Skin epidermis (tissue), 12 donors: ENCODE data around the gene CACNA2D4.
"Not testable (repeated sequence)": the region's sequence is repeated elsewhere in the genome, so short reads cannot be mapped to it uniquely, and the experiment has no call there.

Source experiments
- H3K27ac ChIP-seq, 21 experiments: fragments of 200-600 bp; sonication (generic) in 11 of 21; one replicate each; pipeline ENCODE4 v1.5.0; 2020; ENCODE audit warnings: mild to moderate bottlenecking in 3 of 21, inconsistent platforms in 2 of 21, moderate library complexity in 2 of 21
- H3K4me3 ChIP-seq, 7 experiments: fragments of 200-600 bp; sonication (generic) in 2 of 7; one replicate each; pipeline ENCODE4 v1.5.0; 2020; ENCODE audit warnings: inconsistent platforms in 2 of 7, mild to moderate bottlenecking in 2 of 7, moderate library complexity in 1 of 7

The CACNA2D4 gene

GRCh38 chr12:1827826-1828805, 90.3 kb downstream of the CACNA2D4 start:
- Histone ChIP-seq H3K27ac (no peak overlapping the region), H3K4me3 (no peak overlapping the region)

DNA sequence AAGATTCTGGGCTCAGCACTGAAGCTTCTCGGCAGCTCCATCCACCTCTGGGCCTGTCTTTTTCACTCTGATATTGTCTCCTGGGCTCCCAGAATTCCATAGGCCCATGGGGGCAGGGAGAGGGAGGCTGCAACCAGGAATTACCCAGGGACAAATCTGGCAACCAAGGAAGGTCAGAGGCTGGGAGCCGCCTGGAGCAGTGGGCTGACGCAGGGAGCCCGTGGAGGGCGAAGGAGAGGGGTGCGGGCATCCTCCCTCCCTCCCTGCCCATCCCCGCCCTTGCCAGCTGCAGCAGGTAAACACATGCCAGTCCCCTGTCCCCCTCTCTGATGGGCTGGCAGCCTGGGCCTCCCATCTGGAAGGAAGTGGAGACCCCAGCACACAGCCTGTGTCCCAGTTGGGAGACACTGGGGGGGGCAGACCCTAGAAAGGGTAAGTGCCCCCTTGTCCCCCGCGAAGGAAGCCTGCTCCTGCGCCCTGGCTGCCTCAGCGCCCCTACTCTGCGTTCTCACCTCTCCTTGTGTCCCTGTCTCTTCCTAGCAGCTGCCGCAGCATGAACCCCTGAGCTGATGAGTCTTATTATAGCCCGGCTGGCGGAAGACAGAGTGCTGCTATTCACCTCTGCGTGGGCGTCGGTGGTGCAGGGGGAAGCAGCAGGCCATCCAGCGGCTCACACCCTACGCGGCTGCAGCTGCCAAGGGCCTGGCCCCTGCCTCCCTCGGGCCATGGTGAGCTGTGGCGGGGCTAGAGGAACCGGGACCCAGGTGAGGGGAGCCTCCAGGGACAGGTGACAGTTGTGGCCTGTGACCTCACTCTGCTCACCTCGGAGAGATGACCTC, 91.4 kb downstream of the CACNA2D4 start:
- Histone ChIP-seq H3K27ac (peak overlapping the region in 1 of 21 experiments; percentile 1), H3K4me3 (no peak overlapping the region)

DNA sequence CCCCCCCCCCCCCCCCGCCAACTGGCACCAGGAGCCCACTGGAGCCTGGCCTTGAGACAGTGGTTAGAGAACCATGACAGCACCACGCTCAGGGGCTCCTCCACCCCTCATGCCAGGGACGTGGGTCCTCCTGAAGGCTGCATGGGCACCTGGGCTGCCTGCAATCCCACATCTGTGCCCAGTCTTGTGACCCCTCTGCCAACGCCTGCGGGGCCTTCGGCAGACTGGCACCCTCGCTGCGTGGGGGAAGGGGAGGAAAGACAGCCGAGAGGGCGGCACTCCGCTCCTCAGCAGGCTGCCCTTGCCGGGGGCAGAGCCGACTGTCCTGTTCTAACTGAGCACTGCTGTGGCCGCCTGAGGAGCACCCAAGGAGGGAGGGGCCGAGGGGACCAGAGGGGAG, 92.1 kb downstream of the CACNA2D4 start:
- no peak overlapping the region for H3K4me3 ChIP-seq

GRCh38 chr12:1825382-1826102, 92.9 kb downstream of the CACNA2D4 start:
- Histone ChIP-seq H3K4me3 (no peak overlapping the region), H3K27ac (no peak overlapping the region)

More for the DNA sequence above, 92.1 kb downstream of the CACNA2D4 start:
- peak overlapping the region in 1 of 21 experiments; percentile 1 for H3K27ac ChIP-seq

GRCh38 chr12:1823237-1823636, 95.2 kb downstream of the CACNA2D4 start:
- no peak overlapping the region for H3K27ac ChIP-seq
- H3K4me3 ChIP-seq, result no peak overlapping the region

GRCh38 chr12:1822699-1823098, 95.8 kb downstream of the CACNA2D4 start:
- Histone ChIP-seq H3K27ac (no peak overlapping the region), H3K4me3 (no peak overlapping the region)

- Histone ChIP-seq H3K4me3 (no peak overlapping the region), H3K27ac (no peak overlapping the region)
These were observed 96.6 kb downstream of the CACNA2D4 start for GRCh38 chr12:1821805-1822204.

DNA sequence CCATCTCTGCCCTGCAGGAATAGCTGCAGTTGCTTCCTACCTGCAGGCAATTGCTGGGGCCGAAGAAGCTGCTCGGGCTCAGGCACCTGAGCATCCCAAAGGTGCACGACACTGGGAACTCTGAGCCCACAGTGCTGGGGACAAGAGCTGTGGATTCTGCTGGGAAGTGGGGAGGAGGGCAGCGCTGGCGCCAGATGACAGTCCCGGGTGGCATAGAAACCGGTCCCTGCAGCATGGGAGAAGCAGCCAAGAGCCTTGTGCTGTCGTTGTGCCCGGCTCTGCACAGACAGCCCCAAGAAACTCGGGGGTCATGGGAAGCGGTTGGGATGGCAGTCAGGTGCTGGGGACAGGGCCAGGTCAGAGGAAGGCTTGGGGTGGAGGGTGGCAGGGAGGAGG, 97.6 kb downstream of the CACNA2D4 start:
- H3K27ac ChIP-seq, result no peak overlapping the region
- no peak overlapping the region for H3K4me3 ChIP-seq

GRCh38 chr12:1820191-1820895, 98.1 kb downstream of the CACNA2D4 start, which contains the start of gene LRTM2:
LRTM2 (plus strand) TSS chr12:1820565; CDS start chr12:1828149, 7,584 bp downstream.
- Histone ChIP-seq H3K27ac (no peak within 1 kb of the TSS), H3K4me3 (no peak within 1 kb of the TSS)

GRCh38 chr12:1819571-1819970, 98.9 kb downstream of the CACNA2D4 start:
- Histone ChIP-seq H3K27ac (no peak overlapping the region), H3K4me3 (no peak overlapping the region)

DNA sequence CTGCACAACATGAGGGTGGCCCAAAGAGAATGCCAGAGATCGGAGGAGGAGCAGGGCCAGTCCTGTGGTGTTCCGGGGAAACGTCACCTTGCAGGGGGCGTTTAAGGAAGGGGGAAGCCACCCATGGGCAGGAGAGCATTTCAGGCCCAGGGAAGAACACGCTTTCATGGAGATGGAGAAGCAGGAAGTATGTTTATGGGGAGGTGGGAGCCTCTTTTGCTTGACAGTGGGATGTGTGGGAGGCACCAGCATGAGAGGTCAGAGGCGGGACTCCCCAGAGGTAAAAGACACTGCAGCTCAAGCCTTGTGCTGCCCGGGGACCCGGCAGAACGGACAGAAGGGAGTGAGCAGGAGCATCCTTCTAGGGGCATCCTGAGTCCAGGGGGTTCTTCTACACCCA, 99.4 kb downstream of the CACNA2D4 start:
- H3K27ac ChIP-seq, result no peak overlapping the region
- no peak overlapping the region for H3K4me3 ChIP-seq

- H3K27ac ChIP-seq, H3K4me3 ChIP-seq: not testable (repeated sequence)
These were observed 100.5 kb downstream of the CACNA2D4 start for GRCh38 chr12:1817928-1818327.

DNA sequence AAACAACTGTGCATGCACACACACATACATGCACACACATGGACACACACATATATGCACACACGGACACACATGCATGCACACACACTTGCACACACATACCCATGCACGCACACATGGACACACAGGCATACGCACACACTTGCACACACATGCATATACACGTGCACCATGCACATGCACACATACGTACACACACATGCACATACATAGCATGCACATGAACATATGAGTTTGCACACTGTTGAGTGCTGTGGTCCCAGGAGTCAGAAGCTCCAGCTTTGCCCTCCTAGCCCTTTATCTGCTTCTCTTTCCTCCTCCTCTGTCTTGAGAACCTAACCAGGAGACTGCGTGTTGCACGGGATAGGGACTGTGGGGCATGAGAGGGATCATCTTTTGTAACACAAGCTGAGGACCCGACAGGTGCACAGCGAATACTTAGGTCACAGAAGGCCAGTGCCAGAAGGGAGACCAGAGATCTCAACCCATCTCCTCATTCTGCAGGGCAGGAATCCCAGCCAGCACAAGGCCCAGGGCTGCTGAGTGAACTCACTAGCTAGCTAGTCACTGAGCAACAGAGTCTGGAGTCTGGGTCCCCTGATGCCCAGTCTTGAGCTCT, 101.6 kb downstream of the CACNA2D4 start:
- Histone ChIP-seq H3K27ac (no peak overlapping the region), H3K4me3 (no peak overlapping the region)

DNA sequence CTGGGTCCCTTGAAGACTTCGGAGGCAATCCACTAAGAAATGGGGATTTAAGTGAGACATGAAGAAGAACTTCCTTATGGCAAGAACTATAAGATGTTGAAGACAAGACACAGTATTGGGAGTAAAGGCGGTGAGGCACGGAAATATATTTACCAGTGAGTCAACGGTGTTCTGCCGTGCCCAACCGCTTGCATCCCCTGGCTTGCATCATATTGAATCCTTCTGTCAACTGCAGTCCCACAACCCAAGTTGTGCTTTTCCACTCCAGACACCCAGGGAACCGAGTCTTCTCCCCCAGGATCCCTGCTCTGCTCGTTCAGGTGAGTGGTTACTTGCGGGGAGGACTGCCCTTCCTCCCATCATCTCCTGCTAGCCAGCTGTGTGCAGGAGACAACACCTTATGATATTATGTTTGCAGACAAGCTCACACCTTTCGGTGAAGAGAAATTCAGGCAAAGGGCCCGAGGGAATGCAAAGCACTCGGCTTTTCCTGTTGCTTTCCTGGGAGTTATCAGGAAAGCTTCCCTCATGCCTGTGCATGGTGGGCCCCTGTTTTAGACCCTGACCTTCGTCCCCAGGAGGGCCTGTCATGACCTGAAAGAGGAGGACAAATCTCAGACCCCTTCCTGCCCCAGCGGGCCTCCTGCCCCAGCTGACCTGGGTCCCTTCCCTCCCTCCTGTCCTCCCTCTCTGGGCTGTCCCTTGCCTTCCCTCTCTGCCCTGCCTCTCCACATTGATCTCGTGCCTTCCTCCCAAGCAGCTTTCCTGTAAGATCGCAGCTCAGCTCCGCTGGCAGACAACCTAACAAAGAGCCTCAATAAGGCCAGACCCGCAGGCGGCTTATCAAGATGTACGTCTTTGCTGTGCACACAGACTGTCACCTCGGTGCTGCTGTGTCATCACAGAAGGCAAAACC, 102.4 kb downstream of the CACNA2D4 start:
- Histone ChIP-seq H3K4me3 (no peak overlapping the region), H3K27ac (no peak overlapping the region)

DNA sequence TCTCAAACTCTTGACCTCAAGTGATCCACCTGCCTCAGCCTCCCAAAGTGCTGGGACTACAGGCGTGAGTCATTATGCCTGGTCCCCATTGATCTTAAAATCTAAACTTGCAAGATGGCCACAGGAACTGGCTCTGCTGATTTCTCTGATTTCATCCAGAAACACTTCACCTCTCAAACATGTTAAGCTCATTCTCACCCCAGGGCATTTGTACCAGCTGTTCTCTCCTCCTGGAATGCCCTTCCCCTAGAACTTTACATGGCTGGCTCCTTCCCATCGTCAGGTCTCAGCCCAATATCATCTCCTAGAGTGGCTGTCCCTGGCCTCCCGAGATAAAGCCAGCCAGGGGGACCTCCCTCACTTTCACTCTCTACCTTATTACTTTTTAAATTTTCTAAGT, 103.3 kb downstream of the CACNA2D4 start:
- no peak overlapping the region for H3K27ac ChIP-seq
- H3K4me3 ChIP-seq, result no peak overlapping the region

DNA sequence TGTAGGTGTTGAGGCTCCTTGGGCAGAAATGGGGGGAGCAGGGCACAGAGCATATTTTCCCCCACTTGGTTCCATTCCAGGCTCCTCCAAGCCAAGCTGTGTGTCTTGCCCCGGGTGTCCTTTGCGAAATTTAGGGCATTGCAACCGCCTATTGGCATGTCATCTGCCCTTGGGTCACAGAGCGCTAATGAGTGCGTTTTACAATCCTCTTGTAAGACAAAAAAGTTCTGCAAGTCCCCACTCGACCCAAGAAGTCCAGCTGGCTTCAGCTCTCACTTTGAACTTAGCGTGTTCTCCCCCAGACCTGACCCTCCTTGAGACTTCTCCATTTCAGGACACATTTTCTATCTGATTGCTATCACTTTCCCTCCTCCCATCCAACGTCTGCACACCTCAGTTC, 104.2 kb downstream of the CACNA2D4 start:
- no peak overlapping the region for H3K4me3 ChIP-seq
- H3K27ac ChIP-seq, result no peak overlapping the region

- peak overlapping the region in 19 of 21 experiments; percentile 6 to 81 (median 48) for H3K27ac ChIP-seq
- H3K4me3 ChIP-seq, result no peak overlapping the region
These were observed 105.7 kb downstream of the CACNA2D4 start for GRCh38 chr12:1812650-1813302.
